EH (cell line): ENCODE data around the gene CDC25C.
"Not testable (repeated sequence)": the region's sequence is repeated elsewhere in the genome, so short reads cannot be mapped to it uniquely, and the experiment has no call there.

ENCODE experiments used
- DNase-seq: peaks from one replicate; pipeline ENCODE4 v3.0.0-alpha.2; 2015; ENCODE audit warnings: low read depth

Gene CDC25C

GRCh38 chr5:138346889-138347288 is 15.3 kb upstream of the CDC25C start:
- DNase-seq = no peak

GRCh38 chr5:138344887-138345622 is 13.5 kb upstream of the CDC25C start:
- DNase-seq = no peak

- no peak for DNase-seq
Observed at GRCh38 chr5:138340008-138340407, 8.4 kb upstream of the CDC25C start.

- no peak for DNase-seq
Observed at GRCh38 chr5:138339464-138339863, 7.9 kb upstream of the CDC25C start.

GRCh38 chr5:138339091-138339456 is 7.5 kb upstream of the CDC25C start:
- DNase-seq = peak; percentile 41

GRCh38 chr5:138338411-138339090 is 6.9 kb upstream of the CDC25C start:
- no peak for DNase-seq

GRCh38 chr5:138337685-138338410 is 6.2 kb upstream of the CDC25C start, which contains the start of gene FAM53C:
FAM53C (plus strand) TSS chr5:138338266; CDS start chr5:138341336, 3,070 bp downstream.
- peak; percentile 91 for DNase-seq

- DNase-seq = no peak
Observed at GRCh38 chr5:138336952-138337684, 5.5 kb upstream of the CDC25C start.

GRCh38 chr5:138334867-138335447 is 3.4 kb upstream of the CDC25C start:
- no peak for DNase-seq

- peak; percentile 5 for DNase-seq
Observed at GRCh38 chr5:138330813-138331448, 673 bp downstream of the CDC25C start.

- DNase-seq = not testable (repeated sequence)
Observed at GRCh38 chr5:138318211-138318610, 13.4 kb downstream of the CDC25C start.

- no peak for DNase-seq
Observed at GRCh38 chr5:138316355-138316754, 15.2 kb downstream of the CDC25C start.

- no peak for DNase-seq
Observed at GRCh38 chr5:138315751-138316278, 15.8 kb downstream of the CDC25C start.

- DNase-seq = peak; percentile 6
Observed at GRCh38 chr5:138305797-138306196, 25.8 kb downstream of the CDC25C start.

GRCh38 chr5:138303372-138303771 is 28.2 kb downstream of the CDC25C start:
- peak; percentile 35 for DNase-seq

- no peak for DNase-seq
Observed at GRCh38 chr5:138289296-138289695, 42.3 kb downstream of the CDC25C start.

- DNase-seq = no peak
Observed at GRCh38 chr5:138287246-138287645, 44.4 kb downstream of the CDC25C start.

- DNase-seq = peak; percentile 72
Observed at GRCh38 chr5:138282920-138283742, 48.5 kb downstream of the CDC25C start.

- DNase-seq = no peak
Observed at GRCh38 chr5:138280915-138281314, 50.7 kb downstream of the CDC25C start.

- DNase-seq = no peak
Observed at GRCh38 chr5:138276402-138277054, 55.1 kb downstream of the CDC25C start.
